ENCODE measurements around the gene ASB11. TPM values are rescaled to one million over a fixed set of nuclear protein-coding genes. Genes with fewer than 3 reads are reported as not detected.
A peak's percentile ranks its signal among the peaks of the same experiment; 100 is the strongest.
"Not testable (repeated sequence)": the region's sequence is repeated elsewhere in the genome, so short reads cannot be mapped to it uniquely, and the experiment has no call there.

ASB11 gene
- total RNA-seq, 2 experiments from 2014 or later = not detected

DNA sequence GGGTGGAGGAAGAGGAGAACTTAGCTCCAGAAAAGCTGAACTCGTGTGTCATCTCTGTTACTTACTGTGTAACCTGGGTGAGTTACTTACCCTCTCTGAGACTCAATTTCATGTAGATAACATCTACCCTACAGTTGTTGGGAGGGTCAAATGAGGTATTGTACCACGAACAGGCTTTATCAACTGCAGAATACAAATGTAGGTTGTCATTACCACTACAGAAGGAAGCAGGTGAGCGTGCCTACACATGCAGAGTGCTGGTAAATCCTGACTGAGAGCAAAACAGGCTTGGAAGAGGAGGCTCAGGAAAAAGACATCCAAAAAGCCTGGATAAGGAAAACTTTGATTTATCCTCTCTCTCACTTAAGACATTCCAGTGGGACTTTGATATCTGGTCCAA, 12.7 kb upstream of the ASB11 start:
- no peak overlapping the region for H3K4me3 Mint-ChIP-seq
- no peak for DNase-seq
- POLR2A ChIA-PET = no interaction called here
- peaks cover 1% of the 10 kb centered on the region for H3K4me1 Mint-ChIP-seq
- no peaks in the 10 kb centered on the region for H3K9me3 Mint-ChIP-seq
- no peak for ATAC-seq (ENCODE audit: low read depth)
- no peak overlapping the region for H3K27ac Mint-ChIP-seq
- H3K36me3 Mint-ChIP-seq = peaks cover 6% of the 10 kb centered on the region
- no peaks in the 10 kb centered on the region for H3K27me3 Mint-ChIP-seq

DNA sequence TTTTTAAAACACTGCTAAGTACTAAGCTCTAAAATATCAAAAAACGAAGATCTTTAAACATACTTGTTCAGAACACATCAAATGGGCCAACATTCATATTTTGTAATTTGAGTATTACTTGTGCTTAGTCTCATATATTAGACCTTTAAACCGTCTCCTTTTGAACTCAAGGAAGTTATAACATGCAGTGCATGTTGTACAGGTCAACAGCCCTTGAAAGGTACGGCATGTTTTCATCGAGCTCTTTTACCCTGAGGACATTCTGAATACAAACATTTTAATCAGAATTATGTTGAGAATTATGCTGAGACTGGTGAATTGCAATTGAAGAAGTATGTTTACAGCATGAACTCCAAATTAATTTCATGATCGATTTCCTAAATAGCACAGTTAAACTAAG, 7.0 kb upstream of the ASB11 start:
- POLR2A ChIA-PET = no interaction called here
- ATAC-seq (ENCODE audit: low read depth) = no peak
- H3K27ac Mint-ChIP-seq = no peak overlapping the region
- H3K27me3 Mint-ChIP-seq = no peaks in the 10 kb centered on the region
- H3K36me3 Mint-ChIP-seq = peaks cover 4% of the 10 kb centered on the region
- no peak overlapping the region for H3K4me3 Mint-ChIP-seq
- no peaks in the 10 kb centered on the region for H3K4me1 Mint-ChIP-seq
- no peaks in the 10 kb centered on the region for H3K9me3 Mint-ChIP-seq
- DNase-seq = no peak

DNA sequence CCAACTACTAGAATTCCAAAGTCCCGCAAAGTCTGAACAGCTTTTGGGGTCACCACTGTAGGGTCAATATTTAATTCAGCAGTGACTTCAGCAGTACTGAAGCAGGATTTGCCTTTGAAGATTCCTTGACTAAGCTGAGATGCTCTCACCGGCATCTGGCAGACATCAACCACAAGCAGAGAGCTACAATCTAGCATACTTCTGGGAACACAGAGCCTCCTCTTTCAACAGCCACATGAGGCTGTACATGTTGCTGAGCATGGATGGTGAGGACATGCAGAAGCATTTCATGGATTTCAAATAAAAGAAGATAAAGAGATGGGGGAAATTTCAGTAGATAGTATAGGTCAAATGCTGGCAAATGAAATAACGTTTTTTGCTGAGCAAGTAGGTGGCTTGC, 6.6 kb upstream of the ASB11 start:
- no peak for DNase-seq
- POLR2A ChIA-PET = no interaction called here
- H3K27ac Mint-ChIP-seq = no peak overlapping the region
- no peaks in the 10 kb centered on the region for H3K27me3 Mint-ChIP-seq
- H3K4me1 Mint-ChIP-seq = no peaks in the 10 kb centered on the region
- no peaks in the 10 kb centered on the region for H3K9me3 Mint-ChIP-seq
- no peak for ATAC-seq (ENCODE audit: low read depth)
- no peak overlapping the region for H3K4me3 Mint-ChIP-seq
- peaks cover 3% of the 10 kb centered on the region for H3K36me3 Mint-ChIP-seq

DNA sequence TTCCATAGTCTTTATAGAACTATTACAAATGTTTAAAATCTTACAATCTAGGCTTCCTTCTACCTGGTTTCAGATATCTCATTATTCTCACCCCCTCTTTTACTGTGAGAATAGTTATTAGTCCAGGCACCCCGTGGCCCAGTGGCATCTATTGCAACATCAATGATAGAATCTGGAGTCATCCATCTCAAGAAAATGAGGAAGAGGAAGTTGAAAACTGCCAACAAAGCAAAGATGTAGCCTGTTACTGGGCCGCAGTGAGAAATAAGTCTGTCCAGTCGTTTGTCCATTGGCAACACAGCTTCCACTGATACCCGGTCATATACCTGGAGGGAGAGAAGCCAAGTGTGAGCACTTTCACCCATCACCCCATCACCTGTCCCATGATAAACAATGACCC, 6.0 kb upstream of the ASB11 start:
- POLR2A ChIA-PET = no interaction called here
- no peak overlapping the region for H3K27ac Mint-ChIP-seq
- H3K36me3 Mint-ChIP-seq = peaks cover 3% of the 10 kb centered on the region
- H3K4me1 Mint-ChIP-seq = no peaks in the 10 kb centered on the region
- DNase-seq (no peak), ATAC-seq (ENCODE audit: low read depth) (no peak)
- H3K4me3 Mint-ChIP-seq = no peak overlapping the region
- H3K9me3 Mint-ChIP-seq = no peaks in the 10 kb centered on the region
- no peaks in the 10 kb centered on the region for H3K27me3 Mint-ChIP-seq

DNA sequence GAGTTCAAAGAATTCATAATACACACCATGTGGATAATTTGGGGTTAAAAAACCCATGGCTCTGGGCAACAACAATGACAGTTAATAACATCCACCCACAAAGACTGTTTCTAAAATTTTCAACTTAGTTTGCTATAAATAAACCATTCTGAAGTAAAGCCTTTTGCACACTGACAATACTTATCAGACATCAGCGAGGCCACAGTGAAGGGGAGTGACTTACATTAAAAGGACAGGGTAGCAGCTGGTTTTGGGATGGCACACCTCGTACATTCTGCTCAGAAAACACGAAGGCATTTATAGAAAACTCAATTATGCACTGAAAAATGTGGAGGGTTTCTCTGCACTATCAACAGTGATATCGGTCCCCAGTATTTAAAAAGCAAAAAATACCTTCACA, 4.9 kb upstream of the ASB11 start:
- H3K27ac Mint-ChIP-seq = no peak overlapping the region
- DNase-seq (no peak), ATAC-seq (ENCODE audit: low read depth) (no peak)
- no peak overlapping the region for H3K4me3 Mint-ChIP-seq
- no peaks in the 10 kb centered on the region for H3K27me3 Mint-ChIP-seq
- peaks cover 3% of the 10 kb centered on the region for H3K36me3 Mint-ChIP-seq
- H3K4me1 Mint-ChIP-seq = no peaks in the 10 kb centered on the region
- no peaks in the 10 kb centered on the region for H3K9me3 Mint-ChIP-seq
- POLR2A ChIA-PET = no interaction called here

DNA sequence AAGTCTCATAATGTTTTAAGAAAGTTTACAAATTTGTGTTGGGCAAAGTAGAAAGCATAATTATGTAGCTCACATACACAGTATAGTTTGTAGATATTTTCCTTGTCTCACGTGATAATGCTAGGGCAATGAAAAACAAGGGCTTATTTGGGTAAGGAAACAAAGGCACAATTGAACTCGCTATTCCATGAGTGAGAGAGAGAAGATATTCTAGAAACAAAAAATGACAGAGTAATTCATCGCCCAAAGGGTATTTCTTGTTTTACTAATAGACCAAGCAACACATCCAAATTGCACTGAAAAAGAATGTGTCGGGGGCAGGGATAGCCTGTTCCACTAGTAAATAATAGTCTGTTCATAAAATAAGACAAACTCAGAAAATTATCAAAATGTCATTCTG, 3.6 kb upstream of the ASB11 start:
- no peak for DNase-seq
- H3K4me3 Mint-ChIP-seq = no peak overlapping the region
- peaks cover 3% of the 10 kb centered on the region for H3K36me3 Mint-ChIP-seq
- H3K9me3 Mint-ChIP-seq = no peaks in the 10 kb centered on the region
- H3K4me1 Mint-ChIP-seq = no peaks in the 10 kb centered on the region
- H3K27ac Mint-ChIP-seq = no peak overlapping the region
- ATAC-seq (ENCODE audit: low read depth) = no peak
- POLR2A ChIA-PET = no interaction called here
- no peaks in the 10 kb centered on the region for H3K27me3 Mint-ChIP-seq

DNA sequence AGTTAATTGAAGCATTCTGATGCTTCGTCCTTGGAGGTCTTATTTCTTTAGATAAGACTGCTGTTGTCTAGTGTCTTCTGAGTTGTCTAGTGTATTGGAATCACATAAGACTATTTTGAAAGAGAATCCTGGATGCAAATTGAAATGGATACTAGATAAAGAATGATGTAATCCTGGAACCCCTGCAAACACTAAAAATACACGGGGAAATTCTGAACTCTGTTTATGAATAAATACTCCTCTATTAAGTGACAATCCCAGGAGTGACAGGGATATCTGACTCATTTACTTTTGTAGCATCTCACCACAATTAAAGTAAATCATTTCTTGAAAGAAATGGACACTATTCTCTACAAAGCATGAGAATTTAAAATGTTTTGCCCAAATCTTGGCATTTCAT, 968 bp downstream of the ASB11 start:
- no peaks in the 10 kb centered on the region for H3K9me3 Mint-ChIP-seq
- no peaks in the 10 kb centered on the region for H3K4me1 Mint-ChIP-seq
- H3K36me3 Mint-ChIP-seq = peaks cover 2% of the 10 kb centered on the region
- ATAC-seq (ENCODE audit: low read depth) (no peak), DNase-seq (no peak)
- no peak overlapping the region for H3K4me3 Mint-ChIP-seq
- POLR2A ChIA-PET = no interaction called here
- H3K27ac Mint-ChIP-seq = no peak overlapping the region
- no peaks in the 10 kb centered on the region for H3K27me3 Mint-ChIP-seq

DNA sequence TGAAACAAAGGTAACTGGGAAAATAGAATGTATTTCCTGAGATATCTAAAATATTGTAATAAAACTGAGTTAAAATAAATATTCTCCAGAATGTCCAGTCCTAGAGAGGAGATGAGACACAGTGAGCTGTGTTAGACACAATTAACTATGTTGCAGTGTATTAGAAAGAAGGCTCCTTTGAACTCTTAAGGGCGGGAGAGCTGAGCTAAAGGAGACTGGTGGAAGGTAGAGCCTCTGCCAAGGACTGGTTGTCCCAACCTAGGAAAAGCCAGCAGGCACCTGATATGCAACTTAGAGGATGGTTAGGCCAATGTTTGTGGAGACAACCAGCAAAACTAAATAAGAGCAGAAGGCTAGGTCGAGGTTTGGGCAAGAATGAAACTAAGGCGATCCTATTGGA, 4.3 kb downstream of the ASB11 start:
- H3K4me3 Mint-ChIP-seq = no peak overlapping the region
- H3K27me3 Mint-ChIP-seq = no peaks in the 10 kb centered on the region
- no peaks in the 10 kb centered on the region for H3K36me3 Mint-ChIP-seq
- no peak overlapping the region for H3K27ac Mint-ChIP-seq
- ATAC-seq (ENCODE audit: low read depth) (no peak), DNase-seq (no peak)
- no peaks in the 10 kb centered on the region for H3K9me3 Mint-ChIP-seq
- H3K4me1 Mint-ChIP-seq = no peaks in the 10 kb centered on the region
- POLR2A ChIA-PET = no interaction called here

DNA sequence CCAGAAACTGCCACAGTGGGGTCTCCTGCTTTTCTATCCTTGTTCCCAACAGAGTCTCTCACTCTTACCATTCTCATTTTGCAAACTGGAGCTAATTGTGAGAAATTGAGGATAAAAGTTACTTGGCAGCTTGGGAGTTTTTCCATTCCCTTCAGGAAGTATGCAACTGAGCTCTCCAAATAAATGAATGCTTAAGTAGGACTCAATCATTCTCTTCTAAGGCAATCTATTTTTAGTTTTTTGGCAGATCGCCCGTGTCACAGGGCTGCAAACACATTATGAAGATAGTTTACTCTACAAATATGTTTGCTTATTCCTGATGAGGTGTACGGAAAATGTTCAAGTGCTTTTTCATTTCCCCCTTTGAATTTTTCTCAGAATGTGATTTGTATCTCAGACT, 5.3 kb downstream of the ASB11 start:
- H3K4me1 Mint-ChIP-seq = no peaks in the 10 kb centered on the region
- no peak for DNase-seq
- no peaks in the 10 kb centered on the region for H3K36me3 Mint-ChIP-seq
- no peak for ATAC-seq (ENCODE audit: low read depth)
- no peaks in the 10 kb centered on the region for H3K9me3 Mint-ChIP-seq
- no peak overlapping the region for H3K27ac Mint-ChIP-seq
- no peaks in the 10 kb centered on the region for H3K27me3 Mint-ChIP-seq
- no peak overlapping the region for H3K4me3 Mint-ChIP-seq
- POLR2A ChIA-PET = no interaction called here

DNA sequence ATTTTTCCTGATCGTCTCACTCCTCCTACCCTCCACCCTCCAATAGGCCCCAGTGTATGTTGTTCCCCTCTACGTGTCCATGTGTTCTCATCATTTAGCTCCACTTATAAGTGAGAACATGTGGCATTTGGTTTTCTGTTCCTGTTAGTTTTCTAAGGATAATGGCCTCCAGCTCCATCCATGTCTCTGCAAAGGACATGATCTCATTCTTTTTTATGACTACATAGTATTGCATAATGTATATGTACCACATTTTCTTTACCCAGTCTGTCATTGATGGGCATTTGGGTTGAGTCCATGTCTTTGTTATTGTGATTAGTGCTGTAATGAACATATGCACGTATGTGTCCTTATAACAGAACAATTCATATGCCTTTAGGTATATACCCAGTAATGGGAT, 9.5 kb downstream of the ASB11 start:
- POLR2A ChIA-PET; ATAC-seq (ENCODE audit: low read depth); H3K36me3 Mint-ChIP-seq; H3K9me3 Mint-ChIP-seq; H3K4me1 Mint-ChIP-seq; H3K4me3 Mint-ChIP-seq; H3K27ac Mint-ChIP-seq; DNase-seq; H3K27me3 Mint-ChIP-seq: not testable (repeated sequence)

DNA sequence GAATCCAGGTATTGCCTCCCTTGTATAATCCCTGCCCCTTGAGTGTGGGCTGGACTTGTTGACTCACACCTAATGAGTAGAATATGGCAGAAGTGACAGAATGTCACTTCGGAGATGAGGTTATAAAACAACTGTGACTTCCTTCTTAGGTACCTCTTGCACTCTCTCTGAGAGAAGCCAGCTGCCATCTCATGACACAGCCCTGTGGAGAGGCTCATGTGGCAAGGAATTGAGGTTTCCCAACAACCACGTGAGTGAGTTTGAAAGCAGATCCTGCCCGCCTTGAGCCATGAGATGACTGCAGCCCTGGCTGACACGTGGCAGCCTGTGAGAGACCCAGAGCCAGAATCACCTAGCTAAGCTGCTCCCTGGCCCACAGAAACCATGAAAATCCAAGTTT, 13.5 kb downstream of the ASB11 start:
- Mint-ChIP-seq H3K36me3 (no peaks in the 10 kb centered on the region), H3K9me3 (no peaks in the 10 kb centered on the region), H3K4me1 (peaks cover 7% of the 10 kb centered on the region), H3K4me3 (no peak overlapping the region), H3K27me3 (no peaks in the 10 kb centered on the region), H3K27ac (no peak overlapping the region)
- DNase-seq (peak; percentile 20), ATAC-seq (ENCODE audit: low read depth) (peak; percentile 89)
- POLR2A ChIA-PET = no interaction called here

DNA sequence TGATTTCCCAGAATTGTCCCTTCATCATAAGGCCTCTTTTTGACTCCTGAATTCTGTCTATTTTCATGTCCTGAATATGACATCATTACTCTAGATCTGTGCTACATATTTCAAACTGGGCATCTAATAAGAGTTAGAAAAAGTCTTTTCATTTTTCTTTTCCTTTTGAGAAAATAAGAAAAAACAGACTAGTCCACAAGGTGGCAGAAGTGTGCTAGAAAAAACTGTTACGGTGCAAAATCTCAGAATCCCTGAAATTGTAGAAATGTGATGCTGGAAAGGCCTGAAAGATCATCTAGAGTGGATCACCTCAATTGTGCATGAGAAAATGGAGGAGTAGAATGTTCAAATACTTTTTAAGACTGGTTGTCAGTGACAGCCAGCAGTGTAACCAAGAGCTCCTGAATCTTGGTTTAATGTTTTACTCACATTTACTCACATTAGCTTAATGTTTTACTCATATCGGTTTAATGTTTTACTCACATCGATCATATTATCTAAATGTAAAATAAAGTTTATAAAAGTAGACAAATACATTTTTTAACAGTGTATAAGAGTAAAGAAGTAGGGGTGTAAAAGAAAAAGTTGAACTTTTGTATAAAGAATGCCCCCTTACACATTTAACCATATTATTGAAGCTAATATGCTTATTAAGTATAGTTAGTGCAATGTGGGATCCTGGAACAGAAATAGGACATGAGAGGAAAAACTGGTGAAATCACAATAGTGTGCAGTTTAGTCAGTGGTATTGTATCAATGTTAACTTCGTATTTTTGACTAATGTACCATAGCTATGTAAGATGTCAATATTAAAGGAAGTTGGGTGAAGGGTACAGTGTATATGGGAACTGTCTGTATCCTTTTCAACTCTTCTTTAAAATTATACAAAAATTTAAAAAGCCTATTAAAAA, 15.2 kb downstream of the ASB11 start:
- no peaks in the 10 kb centered on the region for H3K9me3 Mint-ChIP-seq
- no peak overlapping the region for H3K27ac Mint-ChIP-seq
- POLR2A ChIA-PET = no interaction called here
- no peak overlapping the region for H3K4me3 Mint-ChIP-seq
- no peak for DNase-seq
- H3K36me3 Mint-ChIP-seq = no peaks in the 10 kb centered on the region
- ATAC-seq (ENCODE audit: low read depth) = no peak
- H3K27me3 Mint-ChIP-seq = no peaks in the 10 kb centered on the region
- peaks cover 7% of the 10 kb centered on the region for H3K4me1 Mint-ChIP-seq

DNA sequence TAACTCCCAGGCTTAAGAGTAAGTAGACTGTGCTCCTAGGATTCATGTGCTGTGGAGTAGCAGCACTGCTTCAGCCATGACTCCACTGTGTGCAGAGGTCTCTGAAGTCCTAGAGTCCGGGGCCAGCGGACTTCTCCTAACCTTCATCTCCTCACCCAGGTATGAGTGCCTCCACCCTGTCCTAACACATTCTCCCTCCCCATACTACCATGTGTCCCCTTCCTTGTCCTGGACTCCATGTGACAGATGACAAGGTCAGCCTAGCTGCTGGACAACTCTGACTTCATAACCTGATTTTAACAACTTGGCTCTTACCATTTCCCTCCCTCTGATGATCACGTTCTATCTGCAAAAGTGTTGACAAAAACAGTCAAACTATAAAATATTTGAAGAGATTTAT, 16.7 kb downstream of the ASB11 start:
- no peak overlapping the region for H3K27ac Mint-ChIP-seq
- H3K4me3 Mint-ChIP-seq = no peak overlapping the region
- H3K4me1 Mint-ChIP-seq = peaks cover 7% of the 10 kb centered on the region
- no peaks in the 10 kb centered on the region for H3K36me3 Mint-ChIP-seq
- ATAC-seq (ENCODE audit: low read depth) (no peak), DNase-seq (no peak)
- no peaks in the 10 kb centered on the region for H3K9me3 Mint-ChIP-seq
- POLR2A ChIA-PET = no interaction called here
- H3K27me3 Mint-ChIP-seq = no peaks in the 10 kb centered on the region

DNA sequence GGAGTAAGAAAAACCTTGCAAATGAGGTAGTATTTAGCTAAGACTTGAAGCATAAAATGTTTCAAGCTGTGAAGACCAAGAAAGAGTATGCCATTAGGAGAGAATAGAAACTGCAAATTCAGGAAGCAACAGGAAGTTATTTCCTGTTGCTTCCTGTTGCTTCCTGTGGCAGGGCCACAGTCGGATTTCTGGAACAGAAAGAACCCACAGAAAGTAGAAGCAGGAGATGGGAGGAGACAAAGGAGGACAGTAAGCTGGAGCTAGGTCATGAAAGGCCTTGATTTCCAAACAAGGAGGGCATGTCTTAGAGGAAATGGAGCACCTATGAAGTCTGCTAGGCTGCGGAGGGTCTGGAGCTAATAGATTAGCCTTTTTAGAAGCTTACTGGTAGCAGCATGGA, 17.2 kb downstream of the ASB11 start:
- no peaks in the 10 kb centered on the region for H3K9me3 Mint-ChIP-seq
- H3K4me3 Mint-ChIP-seq = no peak overlapping the region
- no peaks in the 10 kb centered on the region for H3K27me3 Mint-ChIP-seq
- ATAC-seq (ENCODE audit: low read depth) = no peak
- H3K4me1 Mint-ChIP-seq = peaks cover 7% of the 10 kb centered on the region
- H3K27ac Mint-ChIP-seq = no peak overlapping the region
- POLR2A ChIA-PET = no interaction called here
- no peak for DNase-seq
- no peaks in the 10 kb centered on the region for H3K36me3 Mint-ChIP-seq

DNA sequence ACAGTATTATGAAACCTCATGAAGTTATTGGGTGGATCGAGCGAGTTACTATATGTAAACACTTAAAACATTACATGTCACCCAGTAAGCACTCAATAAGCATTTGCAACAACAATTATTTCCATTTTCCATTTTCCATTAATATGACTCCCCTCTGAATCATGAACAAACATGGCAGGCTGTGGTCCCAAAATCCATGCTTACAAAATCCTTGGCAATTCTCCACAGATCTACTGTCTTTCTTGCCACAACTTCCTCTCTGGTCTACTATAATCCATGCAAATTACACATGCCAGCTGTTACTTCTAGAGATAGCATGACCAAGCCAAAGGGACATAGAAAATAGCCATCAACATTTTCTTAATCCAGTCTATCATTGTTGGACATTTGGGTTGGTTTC, 22.0 kb downstream of the ASB11 start:
- Mint-ChIP-seq H3K27me3 (no peaks in the 10 kb centered on the region), H3K9me3 (no peaks in the 10 kb centered on the region), H3K4me1 (peaks cover 2% of the 10 kb centered on the region), H3K36me3 (no peaks in the 10 kb centered on the region), H3K4me3 (no peak overlapping the region), H3K27ac (no peak overlapping the region)
- POLR2A ChIA-PET = no interaction called here
- ATAC-seq (ENCODE audit: low read depth) (no peak), DNase-seq (no peak)

Measured in activated naive CD8-positive, alpha-beta T cell treated with anti-CD3 and anti-CD28 coated beads, Interleukin-2, amount 10 ng/mL, durations not matched to agents 7 days and 5 days (primary cell).